Vagina (tissue), 2 donors: Measurements from ENCODE around the gene PTPRN2. TPM values are rescaled to one million over a fixed set of nuclear protein-coding genes. Genes with fewer than 3 reads are reported as not detected.

Source experiments
- DNase-seq, 2 donors: peaks; one replicate each; pipeline ENCODE4 v3.0.0-alpha.2; 2017; ENCODE audit errors: extremely low spot score in 2 of 2
- H3K27ac ChIP-seq: fragments of 200-600 bp; sonication (generic); one replicate; pipeline ENCODE4 v1.5.1; 2019
- H3K27me3 ChIP-seq: fragments of 200-600 bp; sonication (generic); one replicate; pipeline ENCODE4 v1.5.1; 2019
- H3K36me3 ChIP-seq, 2 donors: fragments of 200-600 bp; sonication (generic); one replicate each; pipeline ENCODE4 v1.5.1; 2017 to 2019
- H3K4me1 ChIP-seq: fragments of 200-600 bp; sonication (generic); one replicate; pipeline ENCODE4 v1.5.1; 2019
- H3K4me3 ChIP-seq, 2 donors: fragments of 200-600 bp; sonication (generic); 1 replicate in 1 of 2; 2 replicates in 1 of 2; pipeline ENCODE4 v1.5.1; 2016 to 2019
- H3K9me3 ChIP-seq: fragments of 200-600 bp; sonication (generic); one replicate; pipeline ENCODE4 v1.5.1; 2019
- POLR2A ChIP-seq, 2 donors: fragments of 450-650 bp; IDR thresholded peaks; one replicate each; pipeline ENCODE4 v1.6.1; 2017; ENCODE audit warnings: antibody characterized with exemption in 2 of 2, mild to moderate bottlenecking in 2 of 2, moderate library complexity in 2 of 2
- POLR2AphosphoS5 ChIP-seq, 2 donors: sonication (generic); formaldehyde crosslinking; IDR thresholded peaks; one replicate each; pipeline ENCODE4 v1.9.0; 2017; ENCODE audit warnings: antibody characterized with exemption in 2 of 2, mild to moderate bottlenecking in 2 of 2, low read depth in 1 of 2; ENCODE audit not compliant: insufficient read depth in 1 of 2
- intact Hi-C: fragments of 100-400 bp; cut with DNase I; formaldehyde crosslinking; loops from one replicate; pipeline ENCODE4 v1.15.1; 2023
- total RNA-seq: library from RNA; depleted of rRNA; stranded (reverse); fragments of >200 nt; gene quantifications from one replicate; pipeline ENCODE4 v1.2.3, GENCODE V29; 2016
- TF ChIP-seq, protein P1 (sequence below), 3 experiments: fragments of 450-650 bp in 2 of 3; fragments of 200-600 bp in 1 of 3; sonication (generic) in 1 of 3; IDR thresholded peaks; one replicate each; pipeline ENCODE4 v1.5.1; 2017 to 2019; ENCODE audit warnings: antibody characterized with exemption in 3 of 3, mild to moderate bottlenecking in 2 of 3, moderate library complexity in 2 of 3

The PTPRN2 gene
- total RNA-seq, 1 donor from 2014 or later: 7.4 TPM

DNA sequence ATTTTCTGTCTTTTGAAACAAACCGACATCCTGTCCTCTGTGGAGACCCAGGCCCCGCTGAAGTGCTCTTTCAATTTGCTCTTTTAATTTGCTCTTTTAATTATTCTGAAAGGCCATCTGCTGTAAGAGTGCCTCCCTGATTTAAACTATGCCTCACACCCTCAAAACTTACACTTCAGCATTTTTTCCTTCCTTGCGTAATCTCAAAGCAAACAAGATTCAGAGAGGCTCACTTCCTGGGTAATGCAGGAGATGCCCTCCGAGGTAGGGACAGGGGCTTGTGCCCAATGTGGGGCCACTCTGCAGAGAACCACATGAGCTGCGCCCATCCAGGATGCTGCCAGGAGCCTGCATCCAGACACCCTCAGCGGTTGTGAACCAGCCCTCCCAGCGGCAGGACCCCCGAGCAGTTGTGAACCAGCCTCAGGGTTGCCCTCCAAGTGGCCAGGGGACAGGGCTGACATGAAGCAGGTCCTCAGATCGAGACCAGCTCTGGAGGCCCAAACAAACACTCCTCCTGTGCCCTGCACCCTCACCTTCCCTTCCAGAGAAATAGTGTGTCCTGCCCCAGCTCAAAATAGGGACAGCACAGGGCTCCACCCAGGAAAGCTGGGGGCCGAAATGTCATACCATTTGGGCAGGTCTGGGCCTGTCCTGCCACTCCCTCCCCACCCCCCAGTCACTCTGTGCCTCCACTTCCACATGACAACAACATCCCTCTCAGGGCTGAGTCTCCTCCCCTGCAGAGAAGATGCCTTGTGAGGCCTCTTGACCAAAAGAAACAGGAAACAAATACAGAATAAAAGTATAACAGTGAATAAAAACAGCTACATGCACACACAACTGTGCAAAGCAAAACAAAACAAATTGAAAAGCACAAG, 190.4 kb downstream of the PTPRN2 start:
- no peak overlapping the region for H3K27ac ChIP-seq
- no peaks in the 10 kb centered on the region for H3K9me3 ChIP-seq
- intact Hi-C loops: no loop called here
- H3K4me3 ChIP-seq: no peak overlapping the region
- DNase-seq: no peak
- H3K4me1 ChIP-seq: peaks cover 10% of the 10 kb centered on the region
- H3K27me3 ChIP-seq: no peaks in the 10 kb centered on the region
- TF ChIP-seq POLR2AphosphoS5 (IDR thresholded peaks at IDR 0.05; ENCODE audit: insufficient read depth in 1 of 2, low read depth in 1 of 2): no peak
- TF ChIP-seq, protein P1, sequence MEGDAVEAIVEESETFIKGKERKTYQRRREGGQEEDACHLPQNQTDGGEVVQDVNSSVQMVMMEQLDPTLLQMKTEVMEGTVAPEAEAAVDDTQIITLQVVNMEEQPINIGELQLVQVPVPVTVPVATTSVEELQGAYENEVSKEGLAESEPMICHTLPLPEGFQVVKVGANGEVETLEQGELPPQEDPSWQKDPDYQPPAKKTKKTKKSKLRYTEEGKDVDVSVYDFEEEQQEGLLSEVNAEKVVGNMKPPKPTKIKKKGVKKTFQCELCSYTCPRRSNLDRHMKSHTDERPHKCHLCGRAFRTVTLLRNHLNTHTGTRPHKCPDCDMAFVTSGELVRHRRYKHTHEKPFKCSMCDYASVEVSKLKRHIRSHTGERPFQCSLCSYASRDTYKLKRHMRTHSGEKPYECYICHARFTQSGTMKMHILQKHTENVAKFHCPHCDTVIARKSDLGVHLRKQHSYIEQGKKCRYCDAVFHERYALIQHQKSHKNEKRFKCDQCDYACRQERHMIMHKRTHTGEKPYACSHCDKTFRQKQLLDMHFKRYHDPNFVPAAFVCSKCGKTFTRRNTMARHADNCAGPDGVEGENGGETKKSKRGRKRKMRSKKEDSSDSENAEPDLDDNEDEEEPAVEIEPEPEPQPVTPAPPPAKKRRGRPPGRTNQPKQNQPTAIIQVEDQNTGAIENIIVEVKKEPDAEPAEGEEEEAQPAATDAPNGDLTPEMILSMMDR (IDR thresholded peaks at IDR 0.05): no peak
- no peak for TF ChIP-seq POLR2A (IDR thresholded peaks at IDR 0.05)
- H3K36me3 ChIP-seq: no peaks in the 10 kb centered on the region

DNA sequence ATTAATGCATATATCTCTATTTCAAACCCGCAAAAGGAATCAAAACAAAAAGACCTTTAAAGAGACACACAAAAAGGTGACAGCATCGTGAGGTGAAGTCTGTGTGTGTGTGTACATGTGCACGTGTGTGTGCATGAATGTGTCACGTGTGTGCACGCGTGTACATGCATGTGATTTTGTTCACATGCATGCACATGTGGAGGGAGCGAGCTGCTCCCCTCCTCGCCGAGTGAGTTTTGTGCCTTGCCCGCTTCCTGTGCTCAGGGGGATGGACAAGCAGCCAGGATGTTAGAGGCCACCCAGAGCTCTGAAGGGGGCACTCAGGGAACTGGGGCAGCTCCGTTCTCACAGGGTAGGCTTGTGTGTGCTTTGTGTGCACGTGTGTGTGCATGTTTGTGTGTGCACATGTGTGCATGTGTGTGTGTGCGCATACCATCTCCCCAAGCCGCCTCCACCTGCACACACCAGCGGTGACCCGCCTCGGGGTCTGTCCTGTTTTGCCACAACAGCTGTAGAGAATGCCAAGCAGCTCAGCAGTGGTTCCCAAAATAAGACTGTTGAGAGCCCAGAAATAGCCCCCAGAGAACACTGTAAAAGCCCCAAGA, 191.2 kb downstream of the PTPRN2 start:
- H3K9me3 ChIP-seq: no peaks in the 10 kb centered on the region
- no peak overlapping the region for H3K27ac ChIP-seq
- no peaks in the 10 kb centered on the region for H3K27me3 ChIP-seq
- intact Hi-C loops: no loop called here
- H3K36me3 ChIP-seq: no peaks in the 10 kb centered on the region
- peaks cover 10% of the 10 kb centered on the region for H3K4me1 ChIP-seq
- no peak overlapping the region for H3K4me3 ChIP-seq
- DNase-seq: no peak
- no peak for TF ChIP-seq POLR2A (IDR thresholded peaks at IDR 0.05)
- TF ChIP-seq POLR2AphosphoS5 (IDR thresholded peaks at IDR 0.05; ENCODE audit: insufficient read depth in 1 of 2, low read depth in 1 of 2): no peak
- TF ChIP-seq, protein P1 (IDR thresholded peaks at IDR 0.05): no peak

DNA sequence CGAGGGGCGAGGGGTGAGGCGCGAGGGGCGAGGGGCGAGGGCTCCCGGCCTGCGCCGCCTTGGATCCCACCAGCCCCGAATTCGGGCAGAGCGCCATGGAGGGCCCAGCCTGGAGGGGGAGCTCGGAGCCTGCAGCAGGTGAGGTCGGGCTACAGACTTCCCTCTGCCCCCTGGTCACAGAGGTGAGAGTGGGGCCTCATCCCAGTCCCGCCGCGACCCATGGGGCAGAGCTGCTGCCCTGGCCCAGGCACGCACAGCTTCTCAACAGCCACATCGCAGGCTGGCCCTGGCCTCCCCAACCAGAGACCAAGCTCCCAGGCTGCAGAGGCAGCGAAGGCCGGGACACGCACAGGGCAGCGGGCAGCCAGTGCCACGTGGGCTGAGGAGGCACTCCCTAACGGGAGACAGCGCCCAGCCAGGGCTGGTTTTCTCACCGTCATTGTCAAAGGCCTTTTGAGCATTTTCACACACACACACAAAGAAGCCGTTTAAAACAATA, 191.8 kb downstream of the PTPRN2 start:
- intact Hi-C loops: no loop called here

DNA sequence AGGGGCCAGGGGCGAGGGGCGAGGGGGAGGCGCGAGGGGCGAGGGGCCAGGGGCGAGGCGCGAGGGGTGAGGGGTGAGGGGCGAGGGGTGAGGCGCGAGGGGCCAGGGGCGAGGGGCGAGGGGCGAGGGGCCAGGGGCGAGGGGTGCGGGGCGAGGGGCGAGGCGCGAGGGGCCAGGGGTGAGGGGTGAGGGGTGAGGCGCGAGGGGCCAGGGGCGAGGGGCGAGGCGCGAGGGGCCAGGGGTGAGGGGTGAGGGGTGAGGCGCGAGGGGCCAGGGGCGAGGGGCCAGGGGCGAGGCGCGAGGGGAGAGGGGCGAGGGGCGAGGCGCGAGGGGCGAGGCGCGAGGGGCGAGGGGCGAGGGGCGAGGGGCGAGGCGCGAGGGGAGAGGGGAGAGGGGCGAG, 192.3 kb downstream of the PTPRN2 start:
- no peak for DNase-seq
- Histone ChIP-seq H3K36me3 (no peaks in the 10 kb centered on the region), H3K4me1 (peaks cover 10% of the 10 kb centered on the region), H3K27ac (no peak overlapping the region), H3K4me3 (no peak overlapping the region), H3K9me3 (no peaks in the 10 kb centered on the region), H3K27me3 (no peaks in the 10 kb centered on the region)
- TF ChIP-seq POLR2AphosphoS5 (IDR thresholded peaks at IDR 0.05; ENCODE audit: insufficient read depth in 1 of 2, low read depth in 1 of 2) (no peak), POLR2A (IDR thresholded peaks at IDR 0.05) (no peak)
- intact Hi-C loops: no loop called here

More for the DNA sequence above, 191.8 kb downstream of the PTPRN2 start:
- peaks cover 10% of the 10 kb centered on the region for H3K4me1 ChIP-seq
- no peaks in the 10 kb centered on the region for H3K9me3 ChIP-seq
- no peak overlapping the region for H3K27ac ChIP-seq
- no peak overlapping the region for H3K4me3 ChIP-seq
- TF ChIP-seq POLR2A (IDR thresholded peaks at IDR 0.05): no peak
- TF ChIP-seq, protein P1 (IDR thresholded peaks at IDR 0.05): no peak
- no peak for TF ChIP-seq POLR2AphosphoS5 (IDR thresholded peaks at IDR 0.05; ENCODE audit: insufficient read depth in 1 of 2, low read depth in 1 of 2)
- H3K27me3 ChIP-seq: no peaks in the 10 kb centered on the region
- H3K36me3 ChIP-seq: no peaks in the 10 kb centered on the region
- no peak for DNase-seq

DNA sequence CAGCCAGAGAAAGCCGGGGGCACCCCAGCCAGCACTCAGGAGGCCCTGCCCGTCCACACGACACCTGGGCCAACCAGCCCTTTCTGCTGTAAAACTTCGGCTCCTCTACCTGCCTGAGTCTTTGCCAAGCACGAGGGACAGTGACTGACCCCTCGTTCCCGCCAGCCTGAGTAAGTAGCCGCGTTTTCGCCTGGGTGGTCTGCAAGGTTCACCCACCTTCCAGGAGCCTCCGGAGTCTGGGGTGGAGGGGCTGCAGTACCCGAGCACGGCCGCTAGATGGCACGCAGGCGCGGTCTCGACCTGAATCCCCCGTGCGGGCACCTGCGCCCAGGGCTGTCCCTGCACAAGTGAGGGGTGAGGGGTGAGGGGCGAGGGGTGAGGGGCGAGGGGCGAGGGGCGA, 192.7 kb downstream of the PTPRN2 start:
- DNase-seq: no peak
- intact Hi-C loops: no loop called here

More for the DNA sequence above, 192.7 kb downstream of the PTPRN2 start:
- no peak overlapping the region for H3K27ac ChIP-seq
- H3K4me1 ChIP-seq: peaks cover 10% of the 10 kb centered on the region
- H3K9me3 ChIP-seq: no peaks in the 10 kb centered on the region
- H3K36me3 ChIP-seq: no peaks in the 10 kb centered on the region
- TF ChIP-seq, protein P1 (IDR thresholded peaks at IDR 0.05): peak in 2 of 3 experiments; percentile 30 to 33
- TF ChIP-seq POLR2A (IDR thresholded peaks at IDR 0.05) (no peak), POLR2AphosphoS5 (IDR thresholded peaks at IDR 0.05; ENCODE audit: insufficient read depth in 1 of 2, low read depth in 1 of 2) (no peak)
- H3K4me3 ChIP-seq: no peak overlapping the region
- no peaks in the 10 kb centered on the region for H3K27me3 ChIP-seq
